T-helper 2 cell treated with Interferon-gamma antibody and Interleukin-4, amounts not matched to agents 100 ng/mL and 5 ng/mL, for 36 hours (primary cell): ENCODE results near the gene SLC35C1. TPM values are rescaled to one million over a fixed set of nuclear protein-coding genes. Genes with fewer than 3 reads are reported as not detected.

Source experiments
- intact Hi-C: fragments of 100-400 bp; cut with micrococcal nuclease; formaldehyde crosslinking; loops from one replicate; pipeline ENCODE4 v1.15.1; 2023
- total RNA-seq: library from RNA; stranded (reverse); gene quantifications from 2 replicates; pipeline ENCODE4 v1.2.3, GENCODE V29; 2022

The SLC35C1 gene
- total RNA-seq, 1 donor from 2014 or later, result 21.7 TPM

- intact Hi-C loops, result loop anchor here (1.0 to 10.0 kb wide), 6 partner anchors 9 to 489 kb away; partner anchors contain the start of gene SLC35C1
Observed at GRCh38 chr11:45843158-45843924, 38.4 kb downstream of the SLC35C1 start.

- intact Hi-C loops, result loop anchor here (5.0 to 10.0 kb wide), 4 partner anchors 42 to 490 kb away; partner anchors contain the start of gene MAPK8IP1
Observed at GRCh38 chr11:45844822-45845578, 40.1 kb downstream of the SLC35C1 start.

GRCh38 chr11:45846174-45846675 is 41.3 kb downstream of the SLC35C1 start:
- intact Hi-C loops, result loop anchor here (5.0 to 10.0 kb wide), 4 partner anchors 41 to 491 kb away; partner anchors contain the start of gene MAPK8IP1

GRCh38 chr11:45846974-45847910 is 42.3 kb downstream of the SLC35C1 start, which contains the start of gene CRY2:
Gene CRY2, plus strand, starts transcription at chr11:45847475. Its CDS starts 16 bp downstream, at chr11:45847491.
- intact Hi-C loops, result loop anchor here (1.0 to 10.0 kb wide), 6 partner anchors 40 to 492 kb away; partner anchors contain the start of genes MAPK8IP1 and SLC35C1

- intact Hi-C loops, result loop anchor here (1.0 to 10.0 kb wide), 6 partner anchors 39 to 493 kb away; partner anchors contain the start of genes MAPK8IP1 and SLC35C1
Observed at GRCh38 chr11:45847911-45848316, 43.0 kb downstream of the SLC35C1 start.

- intact Hi-C loops, result loop anchor here (5.0 to 10.0 kb wide), 4 partner anchors 39 to 494 kb away; partner anchors contain the start of gene MAPK8IP1
Observed at GRCh38 chr11:45848654-45849081, 43.7 kb downstream of the SLC35C1 start.

GRCh38 chr11:45850446-45850845 is 45.5 kb downstream of the SLC35C1 start:
- intact Hi-C loops, result no loop called here

GRCh38 chr11:45851228-45851627 is 46.3 kb downstream of the SLC35C1 start:
- intact Hi-C loops, result loop anchor here (1.0 kb wide), 1 partner anchor 8 kb away; no protein-coding TSS in a partner anchor

- intact Hi-C loops, result no loop called here
Observed at GRCh38 chr11:45852018-45852711, 47.2 kb downstream of the SLC35C1 start.

GRCh38 chr11:45852712-45853101 is 47.8 kb downstream of the SLC35C1 start:
- intact Hi-C loops, result no loop called here

GRCh38 chr11:45853332-45854219 is 48.6 kb downstream of the SLC35C1 start:
- intact Hi-C loops, result no loop called here

GRCh38 chr11:45855308-45855707 is 50.4 kb downstream of the SLC35C1 start:
- intact Hi-C loops, result no loop called here

GRCh38 chr11:45856044-45856468 is 51.1 kb downstream of the SLC35C1 start:
- intact Hi-C loops, result no loop called here

GRCh38 chr11:45857961-45858474 is 53.1 kb downstream of the SLC35C1 start:
- intact Hi-C loops, result no loop called here

GRCh38 chr11:45858751-45859398 is 53.9 kb downstream of the SLC35C1 start:
- intact Hi-C loops, result loop anchor here (1.0 kb wide), 1 partner anchor 8 kb away; no protein-coding TSS in a partner anchor

GRCh38 chr11:45859661-45860140 is 54.8 kb downstream of the SLC35C1 start:
- intact Hi-C loops, result loop anchor here (1.0 kb wide), 1 partner anchor 8 kb away; no protein-coding TSS in a partner anchor

GRCh38 chr11:45860348-45860747 is 55.4 kb downstream of the SLC35C1 start:
- intact Hi-C loops, result no loop called here
